ENCODE measurements around the gene SNPH.

DNA sequence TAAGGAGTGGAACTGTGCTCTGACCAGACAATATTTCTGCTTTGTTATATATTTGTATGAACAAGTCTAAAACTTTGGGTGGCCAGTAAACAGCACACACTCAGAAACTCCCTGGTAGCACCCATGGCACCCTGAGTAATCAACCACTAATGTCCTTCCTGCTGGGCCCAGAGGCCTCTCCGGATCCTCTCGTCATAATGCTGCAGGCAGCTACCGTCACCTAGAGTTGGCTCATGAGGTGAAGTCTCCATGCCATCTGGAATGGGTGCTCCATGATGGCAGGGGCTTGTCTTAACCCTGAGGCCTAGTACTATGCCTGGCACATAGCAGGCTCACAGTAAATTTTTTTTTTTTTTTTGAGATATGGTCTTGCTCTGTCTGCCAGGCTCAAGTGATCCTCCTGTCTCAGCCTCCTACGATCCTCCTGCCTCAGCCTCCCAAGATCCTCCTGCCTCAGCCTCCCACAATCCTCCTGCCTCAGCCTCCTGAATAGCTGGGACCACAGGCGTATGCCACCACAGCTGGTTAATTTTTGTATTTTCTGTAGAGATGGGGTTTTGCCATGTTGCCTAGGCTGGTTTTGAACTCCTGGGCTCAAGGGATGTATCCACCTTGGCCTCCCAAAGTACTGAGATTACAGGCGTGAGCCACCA lies 65.8 kb downstream of the SNPH start:
- TF ChIP-seq, protein P1, sequence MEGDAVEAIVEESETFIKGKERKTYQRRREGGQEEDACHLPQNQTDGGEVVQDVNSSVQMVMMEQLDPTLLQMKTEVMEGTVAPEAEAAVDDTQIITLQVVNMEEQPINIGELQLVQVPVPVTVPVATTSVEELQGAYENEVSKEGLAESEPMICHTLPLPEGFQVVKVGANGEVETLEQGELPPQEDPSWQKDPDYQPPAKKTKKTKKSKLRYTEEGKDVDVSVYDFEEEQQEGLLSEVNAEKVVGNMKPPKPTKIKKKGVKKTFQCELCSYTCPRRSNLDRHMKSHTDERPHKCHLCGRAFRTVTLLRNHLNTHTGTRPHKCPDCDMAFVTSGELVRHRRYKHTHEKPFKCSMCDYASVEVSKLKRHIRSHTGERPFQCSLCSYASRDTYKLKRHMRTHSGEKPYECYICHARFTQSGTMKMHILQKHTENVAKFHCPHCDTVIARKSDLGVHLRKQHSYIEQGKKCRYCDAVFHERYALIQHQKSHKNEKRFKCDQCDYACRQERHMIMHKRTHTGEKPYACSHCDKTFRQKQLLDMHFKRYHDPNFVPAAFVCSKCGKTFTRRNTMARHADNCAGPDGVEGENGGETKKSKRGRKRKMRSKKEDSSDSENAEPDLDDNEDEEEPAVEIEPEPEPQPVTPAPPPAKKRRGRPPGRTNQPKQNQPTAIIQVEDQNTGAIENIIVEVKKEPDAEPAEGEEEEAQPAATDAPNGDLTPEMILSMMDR (IDR thresholded peaks at IDR 0.05; ENCODE audit: low read depth, low read length, poor library complexity, severe bottlenecking) = no peak
- no peak for TF ChIP-seq EZH2phosphoT487 (IDR thresholded peaks at IDR 0.05; ENCODE audit: borderline replicate concordance, low read length)
